ENCODE measurements around the gene GPC1. TPM values are rescaled to one million over a fixed set of nuclear protein-coding genes. Genes with fewer than 3 reads are reported as not detected.

Gene GPC1
- total RNA-seq, 1 donor from 2014 or later, result 88.1 TPM

DNA sequence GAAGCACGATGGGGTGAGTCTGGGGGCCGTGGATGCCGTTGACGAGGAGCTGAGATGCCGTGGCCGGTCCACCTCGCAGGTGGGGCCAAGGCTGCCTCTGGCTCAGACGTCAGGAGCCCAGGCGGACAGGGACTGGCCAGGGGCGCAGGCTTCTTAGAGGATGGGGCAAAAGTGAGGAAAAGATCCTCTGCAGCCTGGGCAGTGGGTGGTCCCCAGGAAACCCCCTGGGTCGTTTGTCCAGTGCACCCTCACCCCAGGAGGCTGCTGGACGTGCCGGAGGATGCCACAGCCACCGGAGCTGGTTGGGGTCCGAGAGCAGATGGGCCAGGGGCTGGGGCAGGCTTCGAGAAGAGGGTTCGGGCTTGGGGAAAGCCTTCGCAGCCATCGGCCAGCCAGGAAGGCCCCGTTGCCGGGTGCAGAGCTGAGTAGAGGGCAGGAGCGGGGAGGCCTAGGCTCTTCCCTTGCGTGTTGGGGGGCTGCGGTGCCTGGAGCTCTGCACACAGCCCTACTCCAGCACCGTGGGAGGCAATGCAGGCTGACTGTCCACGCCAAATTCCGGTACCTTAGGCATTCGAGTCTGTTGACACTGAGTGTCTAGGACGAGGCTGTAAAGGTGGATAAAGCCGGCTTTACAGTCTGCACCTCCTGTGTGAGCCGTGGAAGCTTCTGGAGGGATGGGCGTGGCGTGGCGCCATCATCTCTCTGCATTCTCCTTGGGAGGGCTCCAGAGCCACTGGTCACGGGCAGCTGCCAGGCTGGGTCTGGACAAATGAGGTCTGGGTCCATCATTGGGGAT is 18.8 kb downstream of the GPC1 start:
- DNase-seq (ENCODE audit: low spot score), result no peak

- no peak for DNase-seq (ENCODE audit: low spot score)
Observed at GRCh38 chr2:240455272-240455646, 19.8 kb downstream of the GPC1 start.

- DNase-seq (ENCODE audit: low spot score), result no peak
Observed at GRCh38 chr2:240455647-240456446, 20.4 kb downstream of the GPC1 start.

DNA sequence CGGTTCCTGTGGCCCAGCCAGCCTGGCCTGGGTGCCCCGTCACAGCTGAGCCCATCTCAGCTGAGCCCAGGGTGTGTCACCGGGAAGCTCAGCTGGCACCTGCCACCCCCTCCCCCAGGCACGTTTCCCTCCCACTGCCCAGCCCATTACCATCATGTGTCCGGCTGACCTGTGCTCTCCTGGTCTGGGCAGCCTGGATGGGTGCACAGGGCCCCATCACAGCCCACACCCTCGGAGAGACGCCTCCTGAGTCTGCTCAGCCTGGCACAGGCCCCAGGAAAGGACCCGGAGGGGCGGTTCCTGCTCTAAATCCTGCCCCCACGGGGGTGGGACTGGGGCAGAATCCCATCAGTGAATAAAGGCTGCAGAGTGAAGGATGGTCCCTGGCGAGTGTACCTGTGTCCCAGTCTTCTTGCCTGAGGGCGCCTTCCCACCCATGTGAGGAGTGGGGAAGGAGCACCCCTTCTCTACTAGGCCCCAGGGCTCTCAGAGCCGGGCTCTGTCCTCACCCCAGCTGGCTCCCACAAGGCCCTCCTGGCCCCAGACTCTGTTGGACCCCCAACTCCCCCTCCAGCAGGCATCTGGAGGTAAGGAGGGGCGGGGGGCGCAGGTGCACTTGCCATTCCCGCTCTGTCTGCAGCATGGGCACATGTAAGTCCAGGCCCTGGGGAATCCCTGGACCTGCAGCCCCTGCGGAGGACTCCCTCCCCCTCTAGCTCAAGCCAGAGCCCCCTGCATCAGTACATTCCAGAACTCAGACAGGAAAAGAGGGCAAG is 21.2 kb downstream of the GPC1 start:
- no peak for DNase-seq (ENCODE audit: low spot score)

GRCh38 chr2:240457223-240458043 is 22.0 kb downstream of the GPC1 start:
- DNase-seq (ENCODE audit: low spot score), result no peak

DNA sequence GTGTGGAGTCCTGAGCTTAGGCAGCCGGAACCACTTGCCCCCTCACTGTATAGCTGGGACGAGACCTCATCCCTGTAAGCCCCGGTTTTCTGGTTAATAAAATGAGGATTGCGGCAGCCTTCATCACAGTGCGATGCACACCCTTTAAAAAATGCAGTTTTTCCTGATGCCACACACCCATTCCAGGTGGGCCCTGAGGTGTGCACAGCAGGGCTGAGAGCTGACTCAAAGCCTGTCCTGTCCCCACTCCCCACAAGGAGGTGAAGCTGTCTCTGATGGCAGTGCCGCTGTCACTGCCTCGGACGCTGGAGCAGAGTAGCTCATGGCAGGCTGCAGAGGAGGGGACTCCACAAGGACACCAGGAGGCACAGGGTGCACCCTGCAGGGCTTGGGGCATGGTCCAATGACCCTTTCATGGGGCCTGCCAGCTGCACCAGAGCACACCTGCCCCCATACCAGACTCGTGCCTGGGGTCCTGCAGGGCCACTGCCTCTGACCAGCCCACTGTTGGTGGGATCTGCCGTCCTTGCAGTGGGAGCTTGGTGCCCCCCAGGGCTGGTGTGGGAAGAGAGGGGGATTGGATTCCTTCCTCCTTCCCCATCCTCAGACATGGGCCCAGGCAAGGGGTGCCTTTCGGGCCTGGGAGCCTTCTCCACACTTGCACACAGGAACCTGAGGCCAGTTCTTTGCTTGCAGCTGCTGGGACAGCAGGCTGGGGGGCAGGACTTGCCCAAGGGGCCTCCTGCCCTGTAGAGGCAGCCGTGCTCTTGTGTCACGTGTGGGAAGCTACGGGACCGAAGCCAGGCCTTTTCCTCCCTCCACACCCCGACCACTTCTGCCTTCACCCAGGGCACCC is 22.8 kb downstream of the GPC1 start:
- no peak for DNase-seq (ENCODE audit: low spot score)

DNA sequence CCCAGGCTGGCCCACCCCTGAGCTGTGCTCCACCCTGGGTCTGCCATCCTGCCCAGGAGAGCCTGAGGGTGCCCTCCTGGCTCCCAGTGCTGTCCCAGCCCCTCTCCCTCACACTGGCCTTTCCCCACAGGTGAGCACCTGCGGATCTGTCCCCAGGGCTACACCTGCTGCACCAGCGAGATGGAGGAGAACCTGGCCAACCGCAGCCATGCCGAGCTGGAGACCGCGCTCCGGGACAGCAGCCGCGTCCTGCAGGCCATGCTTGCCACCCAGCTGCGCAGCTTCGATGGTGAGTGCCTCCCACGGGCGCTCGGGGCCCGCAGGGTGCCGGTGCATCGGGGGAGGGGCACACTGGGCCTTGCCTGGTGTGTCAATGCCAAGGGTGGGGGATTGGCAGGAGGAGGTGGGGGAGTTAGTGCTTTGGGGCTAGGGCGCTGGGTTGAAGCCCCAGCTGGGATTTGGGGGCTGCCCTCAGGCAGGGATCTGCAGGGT is 23.5 kb downstream of the GPC1 start:
- DNase-seq (ENCODE audit: low spot score), result no peak

GRCh38 chr2:240459401-240460252 is 24.2 kb downstream of the GPC1 start:
- DNase-seq (ENCODE audit: low spot score), result no peak

- DNase-seq (ENCODE audit: low spot score), result peak; percentile 38
Observed at GRCh38 chr2:240460253-240460711, 24.8 kb downstream of the GPC1 start.

DNA sequence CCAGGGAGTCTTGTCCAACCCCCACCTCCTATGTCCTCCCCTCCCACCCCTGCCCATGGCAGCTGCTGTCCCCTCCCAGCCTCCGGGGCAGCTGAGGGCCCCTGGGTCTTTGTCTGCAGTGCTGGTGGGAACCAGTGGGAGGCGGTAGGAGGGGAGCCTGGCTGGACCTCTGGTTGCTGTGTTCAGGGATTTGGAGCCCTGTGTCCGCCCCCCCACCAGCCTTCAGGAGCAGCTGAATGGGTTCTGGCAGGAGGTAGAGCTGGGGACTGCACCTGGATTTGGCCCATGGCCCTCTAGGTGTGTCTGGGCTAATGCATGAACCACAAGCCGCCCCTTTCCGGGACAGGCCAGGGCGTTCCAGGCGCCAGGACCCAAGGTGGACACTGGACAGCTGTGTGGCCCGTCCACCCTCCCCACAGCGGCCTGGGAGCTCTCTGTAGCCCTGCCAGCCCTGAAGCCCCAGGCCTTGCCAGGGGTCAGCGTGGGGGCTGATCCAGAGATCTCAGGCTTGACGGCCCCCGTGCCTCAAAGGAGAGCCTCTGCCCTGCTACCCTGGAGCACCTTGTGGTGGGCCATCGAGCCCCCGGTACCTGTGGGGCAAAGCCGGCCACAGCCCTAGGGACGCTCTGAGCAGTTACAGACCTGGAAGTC is 25.4 kb downstream of the GPC1 start:
- peak; percentile 42 for DNase-seq (ENCODE audit: low spot score)

GRCh38 chr2:240461471-240462072 is 26.1 kb downstream of the GPC1 start:
- DNase-seq (ENCODE audit: low spot score), result peak; percentile 37

GRCh38 chr2:240462073-240462706 is 26.7 kb downstream of the GPC1 start:
- DNase-seq (ENCODE audit: low spot score), result peak; percentile 36

DNA sequence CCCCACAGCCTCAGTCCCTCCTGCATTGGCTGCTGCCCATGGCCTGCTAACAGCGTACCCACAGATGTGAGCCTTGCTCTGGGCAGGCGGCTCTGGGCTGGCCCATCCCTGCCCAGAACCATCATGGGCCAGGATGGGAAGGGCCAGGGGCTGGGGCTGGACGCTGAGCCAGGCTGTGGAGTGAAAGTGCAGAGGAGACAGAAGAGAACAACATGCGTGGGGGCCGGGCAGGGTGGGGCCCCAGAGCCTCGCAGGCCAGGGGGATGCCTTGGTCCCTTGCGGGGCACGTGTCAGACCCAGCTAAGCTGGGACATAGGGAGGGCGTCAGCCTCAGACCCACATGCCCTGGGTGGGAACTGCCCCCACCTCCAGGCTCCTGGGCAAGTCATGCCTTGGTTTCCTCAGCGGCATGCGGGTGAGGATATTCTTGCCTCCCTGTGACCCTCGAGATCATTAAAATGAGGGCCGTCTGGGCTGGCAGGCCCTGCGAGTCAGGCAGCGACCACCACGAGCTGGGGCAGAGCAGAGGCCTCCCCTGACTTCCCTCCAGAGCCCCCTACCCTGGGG is 27.3 kb downstream of the GPC1 start:
- DNase-seq (ENCODE audit: low spot score), result peak; percentile 39

- peak; percentile 42 for DNase-seq (ENCODE audit: low spot score)
Observed at GRCh38 chr2:240463274-240463865, 27.9 kb downstream of the GPC1 start.

DNA sequence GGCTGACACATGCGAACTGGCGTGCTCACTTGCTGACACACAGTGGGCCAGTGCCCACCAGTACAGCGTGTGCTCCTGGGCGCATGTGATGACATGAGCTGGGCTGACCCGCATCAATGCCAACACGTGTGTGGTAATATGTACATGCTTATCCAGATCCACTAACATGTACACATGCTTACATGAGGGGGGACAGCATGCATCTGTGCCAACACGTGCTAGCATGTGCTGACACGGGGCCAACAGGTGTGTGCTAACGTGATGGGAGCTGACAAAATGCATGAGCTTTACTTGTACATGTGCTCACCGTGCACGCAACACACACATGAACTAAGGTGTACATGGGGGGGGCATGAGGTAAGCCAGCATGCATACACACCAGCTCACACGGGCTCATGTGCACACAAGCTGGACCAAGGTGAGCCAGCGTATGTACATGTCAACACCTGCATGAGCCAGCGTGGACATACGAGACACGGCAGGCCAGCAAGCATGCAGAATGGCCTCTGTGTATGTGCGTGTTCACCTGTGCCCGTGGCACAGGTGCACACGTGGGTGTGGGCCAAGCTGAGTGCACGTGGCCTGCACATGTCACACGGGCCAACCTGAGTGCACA is 28.5 kb downstream of the GPC1 start:
- no peak for DNase-seq (ENCODE audit: low spot score)

DNA sequence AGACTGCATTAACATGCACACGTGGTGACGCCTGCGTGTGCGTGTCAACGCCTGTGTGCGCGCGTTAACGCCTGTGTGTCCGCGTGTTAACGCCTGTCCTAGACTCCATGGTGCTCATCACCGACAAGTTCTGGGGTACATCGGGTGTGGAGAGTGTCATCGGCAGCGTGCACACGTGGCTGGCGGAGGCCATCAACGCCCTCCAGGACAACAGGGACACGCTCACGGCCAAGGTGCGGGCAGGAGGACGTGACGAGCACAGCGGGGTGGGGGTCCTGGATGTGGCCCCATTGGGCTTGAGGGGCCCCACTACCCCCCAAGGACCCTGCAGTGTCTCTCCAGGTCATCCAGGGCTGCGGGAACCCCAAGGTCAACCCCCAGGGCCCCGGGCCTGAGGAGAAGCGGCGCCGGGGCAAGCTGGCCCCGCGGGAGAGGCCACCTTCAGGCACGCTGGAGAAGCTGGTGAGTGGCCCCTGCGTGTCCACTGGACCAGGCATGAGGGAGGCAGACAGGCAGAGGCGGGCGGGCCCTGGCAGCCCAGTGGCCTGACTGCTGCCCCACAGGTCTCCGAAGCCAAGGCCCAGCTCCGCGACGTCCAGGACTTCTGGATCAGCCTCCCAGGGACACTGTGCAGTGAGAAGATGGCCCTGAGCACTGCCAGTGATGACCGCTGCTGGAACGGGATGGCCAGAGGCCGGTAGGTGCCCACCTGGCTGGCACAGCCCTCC is 29.2 kb downstream of the GPC1 start:
- DNase-seq (ENCODE audit: low spot score), result peak; percentile 38
